ENCODE results near the gene PTPN2. TPM values are rescaled to one million over a fixed set of nuclear protein-coding genes. Genes with fewer than 3 reads are reported as not detected.
"Not testable (repeated sequence)": the region's sequence is repeated elsewhere in the genome, so short reads cannot be mapped to it uniquely, and the experiment has no call there.

Gene PTPN2
- total RNA-seq, 1 donor from 2014 or later = 25.9 TPM

GRCh38 chr18:12873961-12874567, 10.0 kb downstream of the PTPN2 start:
- not testable (repeated sequence) for H3K9me3 ChIP-seq (ENCODE audit: insufficient read depth, low read depth, low read length); H3K4me1 ChIP-seq (ENCODE audit: insufficient read depth, low read length); H3K4me2 ChIP-seq (ENCODE audit: low read length); H3K27ac Mint-ChIP-seq (ENCODE audit: unreplicated experiment); H3K36me3 Mint-ChIP-seq (ENCODE audit: low read depth, unreplicated experiment); FAIRE-seq; DNase-seq (ENCODE audit: low read depth); H3K4me3 Mint-ChIP-seq (ENCODE audit: unreplicated experiment); H3K36me3 ChIP-seq (ENCODE audit: insufficient read depth, low read length); H3K4me3 ChIP-seq (ENCODE audit: insufficient read depth, low read depth, low read length); H3K27me3 ChIP-seq (ENCODE audit: insufficient read depth, low read length); H3K9me3 Mint-ChIP-seq (ENCODE audit: unreplicated experiment); H3K27ac ChIP-seq (ENCODE audit: low read depth, low read length); H3K9ac ChIP-seq (ENCODE audit: low read length); H3K27me3 Mint-ChIP-seq (ENCODE audit: low read depth, unreplicated experiment); H3K4me1 Mint-ChIP-seq (ENCODE audit: low read depth, unreplicated experiment); H2AFZ ChIP-seq (ENCODE audit: low read depth, low read length)
- Histone ChIP-seq H4K20me1 (ENCODE audit: insufficient read depth, low read length) (peaks cover 50% of the 10 kb centered on the region), H3K79me2 (ENCODE audit: insufficient read depth, low read length) (peaks cover 56% of the 10 kb centered on the region)

- H2AFZ ChIP-seq (ENCODE audit: low read depth, low read length) = no peak overlapping the region
- no peaks in the 10 kb centered on the region for H3K4me1 ChIP-seq (ENCODE audit: insufficient read depth, low read length)
- peaks cover 42% of the 10 kb centered on the region for H4K20me1 ChIP-seq (ENCODE audit: insufficient read depth, low read length)
- no peak overlapping the region for H3K9ac ChIP-seq (ENCODE audit: low read length)
- H3K9me3 ChIP-seq (ENCODE audit: insufficient read depth, low read depth, low read length) = no peaks in the 10 kb centered on the region
- no peak overlapping the region for H3K4me2 ChIP-seq (ENCODE audit: low read length)
- Mint-ChIP-seq H3K36me3 (ENCODE audit: low read depth, unreplicated experiment) (peaks cover 4% of the 10 kb centered on the region), H3K9me3 (ENCODE audit: unreplicated experiment) (no peaks in the 10 kb centered on the region), H3K27ac (ENCODE audit: unreplicated experiment) (no peak overlapping the region), H3K4me3 (ENCODE audit: unreplicated experiment) (no peak overlapping the region), H3K27me3 (ENCODE audit: low read depth, unreplicated experiment) (no peaks in the 10 kb centered on the region), H3K4me1 (ENCODE audit: low read depth, unreplicated experiment) (no peaks in the 10 kb centered on the region)
- H3K79me2 ChIP-seq (ENCODE audit: insufficient read depth, low read length) = peaks cover 43% of the 10 kb centered on the region
- DNase-seq (ENCODE audit: low read depth) = no peak
- H3K27me3 ChIP-seq (ENCODE audit: insufficient read depth, low read length) = no peaks in the 10 kb centered on the region
- TF ChIP-seq CTCF (IDR thresholded peaks at IDR 0.05; ENCODE audit: insufficient read depth, low read depth, low read length) (no peak), EZH2 (IDR thresholded peaks at IDR 0.05; ENCODE audit: insufficient read depth, low read length) (no peak)
- no peak overlapping the region for H3K4me3 ChIP-seq (ENCODE audit: insufficient read depth, low read depth, low read length)
- no peak for FAIRE-seq
- no peak overlapping the region for H3K27ac ChIP-seq (ENCODE audit: low read depth, low read length)
- no peaks in the 10 kb centered on the region for H3K36me3 ChIP-seq (ENCODE audit: insufficient read depth, low read length)
Measured at GRCh38 chr18:12872408-12872807, 11.6 kb downstream of the PTPN2 start.

GRCh38 chr18:12868576-12868975, 15.5 kb downstream of the PTPN2 start:
- H3K9ac ChIP-seq (ENCODE audit: low read length) = no peak overlapping the region
- no peaks in the 10 kb centered on the region for H3K4me1 ChIP-seq (ENCODE audit: insufficient read depth, low read length)
- H3K79me2 ChIP-seq (ENCODE audit: insufficient read depth, low read length) = peaks cover 40% of the 10 kb centered on the region
- Mint-ChIP-seq H3K27me3 (ENCODE audit: low read depth, unreplicated experiment) (no peaks in the 10 kb centered on the region), H3K36me3 (ENCODE audit: low read depth, unreplicated experiment) (peaks cover 4% of the 10 kb centered on the region), H3K9me3 (ENCODE audit: unreplicated experiment) (no peaks in the 10 kb centered on the region), H3K27ac (ENCODE audit: unreplicated experiment) (no peak overlapping the region), H3K4me1 (ENCODE audit: low read depth, unreplicated experiment) (no peaks in the 10 kb centered on the region), H3K4me3 (ENCODE audit: unreplicated experiment) (no peak overlapping the region)
- DNase-seq (ENCODE audit: low read depth) = no peak
- no peaks in the 10 kb centered on the region for H3K36me3 ChIP-seq (ENCODE audit: insufficient read depth, low read length)
- H4K20me1 ChIP-seq (ENCODE audit: insufficient read depth, low read length) = peaks cover 32% of the 10 kb centered on the region
- no peak overlapping the region for H2AFZ ChIP-seq (ENCODE audit: low read depth, low read length)
- H3K4me2 ChIP-seq (ENCODE audit: low read length) = no peak overlapping the region
- no peaks in the 10 kb centered on the region for H3K27me3 ChIP-seq (ENCODE audit: insufficient read depth, low read length)
- no peak for FAIRE-seq
- no peak overlapping the region for H3K27ac ChIP-seq (ENCODE audit: low read depth, low read length)
- TF ChIP-seq CTCF (IDR thresholded peaks at IDR 0.05; ENCODE audit: insufficient read depth, low read depth, low read length) (no peak), EZH2 (IDR thresholded peaks at IDR 0.05; ENCODE audit: insufficient read depth, low read length) (no peak)
- no peak overlapping the region for H3K4me3 ChIP-seq (ENCODE audit: insufficient read depth, low read depth, low read length)
- H3K9me3 ChIP-seq (ENCODE audit: insufficient read depth, low read depth, low read length) = no peaks in the 10 kb centered on the region

All from astrocyte (in vitro differentiated cells and primary cell).